Globus pallidus (tissue), 1 donor: ENCODE data around the gene TMEM178B.

Experiments used
- DNase-seq: peaks from one replicate; pipeline ENCODE4 v3.0.0-alpha.2; 2015; ENCODE audit warnings: low spot score

TMEM178B gene

DNA sequence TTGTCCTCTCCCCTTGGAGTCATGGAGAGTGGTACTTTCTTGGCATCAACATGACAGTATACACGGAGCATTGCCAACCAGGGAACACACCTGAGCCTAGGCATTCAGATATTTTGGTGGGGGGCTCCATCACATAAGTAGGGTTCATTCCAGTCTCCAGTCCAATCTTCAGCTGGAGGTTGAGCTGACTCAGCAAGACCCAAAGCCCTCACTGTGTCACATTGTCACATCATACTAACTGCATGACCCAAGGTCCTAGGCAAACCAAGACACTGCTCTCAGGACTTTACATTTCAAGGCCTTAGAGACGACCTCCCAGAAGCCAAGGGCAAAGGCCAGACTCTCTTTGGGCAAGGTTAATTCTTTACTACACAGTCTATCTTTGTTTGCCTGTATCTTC lies 190.1 kb downstream of the TMEM178B start:
- no peak for DNase-seq

DNA sequence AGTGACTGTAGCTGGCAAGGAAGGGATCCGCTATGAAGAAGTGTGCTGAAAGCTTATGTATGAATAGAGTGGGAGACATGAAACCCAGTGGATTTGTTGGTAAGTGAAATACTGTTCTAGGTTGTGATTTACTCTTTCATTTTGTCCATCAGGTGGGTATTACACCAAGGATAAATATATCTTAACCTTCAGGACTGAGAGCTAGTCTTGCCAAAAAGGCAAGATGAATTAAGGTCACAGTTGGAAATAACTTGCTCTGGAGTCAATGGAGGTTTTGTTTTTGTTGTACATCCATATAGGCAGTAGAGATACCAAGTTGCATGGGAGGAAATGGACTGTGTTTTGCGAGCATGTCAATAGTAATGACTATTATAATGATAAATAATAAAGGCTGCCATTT lies 190.6 kb downstream of the TMEM178B start:
- no peak for DNase-seq

- DNase-seq = no peak
These were observed 191.8 kb downstream of the TMEM178B start for GRCh38 chr7:141265668-141266067.

GRCh38 chr7:141268614-141269013 lies 194.8 kb downstream of the TMEM178B start:
- no peak for DNase-seq

- DNase-seq = no peak
These were observed 197.6 kb downstream of the TMEM178B start for GRCh38 chr7:141271451-141271850.

DNA sequence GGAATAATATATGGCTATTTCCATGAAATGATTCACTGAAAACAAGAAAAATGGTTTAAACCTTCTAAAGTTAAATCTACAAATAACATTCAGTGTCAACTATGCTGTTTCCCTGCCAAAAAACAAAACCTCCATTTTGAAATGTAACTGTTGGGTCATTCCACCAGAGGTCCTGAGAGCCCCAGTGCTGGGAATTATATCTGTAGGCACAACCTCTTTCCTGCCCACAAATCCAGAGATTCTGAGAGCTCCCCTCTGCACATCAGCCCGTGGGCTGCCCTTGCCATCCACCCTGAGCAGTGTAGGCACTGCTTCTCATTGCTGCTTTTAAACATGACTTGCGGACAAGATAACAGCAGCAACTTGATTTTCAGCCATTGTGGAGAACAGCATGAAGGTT lies 198.6 kb downstream of the TMEM178B start:
- DNase-seq = no peak

- no peak for DNase-seq
These were observed 201.5 kb downstream of the TMEM178B start for GRCh38 chr7:141275350-141275749.

- no peak for DNase-seq
These were observed 202.2 kb downstream of the TMEM178B start for GRCh38 chr7:141276031-141276430.

DNA sequence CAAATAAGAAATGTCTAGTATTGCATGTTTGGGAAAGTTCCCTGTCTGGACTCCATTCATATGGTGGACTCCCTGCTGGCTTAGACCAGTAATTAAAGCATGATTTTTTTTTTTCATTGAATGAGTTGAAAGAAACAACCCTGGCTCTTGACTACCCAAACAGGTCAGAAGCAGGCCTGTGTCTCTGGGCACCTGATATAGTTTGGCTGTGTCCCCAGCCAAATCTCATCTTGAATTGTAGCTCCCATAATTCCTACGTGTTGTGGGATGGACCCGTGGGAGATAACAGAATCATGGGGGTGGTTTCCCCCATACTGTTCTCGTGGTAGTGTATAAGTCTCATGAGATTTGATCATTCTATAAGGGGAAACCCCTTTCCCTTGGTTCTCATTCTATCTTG lies 206.2 kb downstream of the TMEM178B start:
- DNase-seq = no peak

DNA sequence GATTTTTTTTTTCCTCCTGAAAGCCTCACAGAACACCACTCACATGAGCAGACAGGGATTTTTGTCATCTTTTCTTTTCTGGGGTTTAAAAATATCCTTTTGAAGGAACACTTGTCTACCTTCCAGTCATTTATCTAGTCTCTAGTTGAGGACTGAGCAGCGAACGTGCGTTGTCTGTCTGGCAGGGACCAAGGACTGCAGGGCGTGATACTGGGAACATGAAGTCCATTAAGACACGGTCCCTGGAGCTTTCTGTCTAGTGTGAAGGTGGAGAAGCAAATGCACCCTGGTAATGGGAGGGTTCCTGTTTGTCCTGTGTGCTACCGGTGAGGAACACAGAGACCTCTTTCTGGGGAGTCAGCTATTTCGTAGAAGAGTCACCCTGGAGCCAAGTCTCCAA lies 207.4 kb downstream of the TMEM178B start:
- no peak for DNase-seq

- no peak for DNase-seq
These were observed 212.7 kb downstream of the TMEM178B start for GRCh38 chr7:141286522-141286921.

- DNase-seq = no peak
These were observed 214.1 kb downstream of the TMEM178B start for GRCh38 chr7:141287936-141288335.

GRCh38 chr7:141288626-141289025 lies 214.8 kb downstream of the TMEM178B start:
- no peak for DNase-seq

DNA sequence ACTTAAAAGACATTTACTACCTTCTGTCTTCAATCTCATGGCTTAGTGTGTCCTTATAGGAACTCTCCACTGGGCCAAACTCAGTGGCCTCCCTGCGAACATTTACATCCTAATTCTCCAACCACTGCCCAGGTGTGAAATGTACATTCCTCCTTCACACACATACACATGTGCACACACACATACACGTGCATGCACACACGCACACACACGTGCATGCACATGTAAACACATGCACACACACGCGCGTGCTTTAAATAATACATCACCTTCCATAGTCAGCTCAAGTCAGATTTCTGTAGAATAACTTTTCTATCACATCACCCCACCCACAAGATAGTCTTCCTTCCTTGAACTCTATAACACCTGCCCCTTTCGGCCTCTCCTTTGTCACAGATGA lies 216.5 kb downstream of the TMEM178B start:
- no peak for DNase-seq

GRCh38 chr7:141290973-141291372 lies 217.1 kb downstream of the TMEM178B start:
- DNase-seq = no peak

DNA sequence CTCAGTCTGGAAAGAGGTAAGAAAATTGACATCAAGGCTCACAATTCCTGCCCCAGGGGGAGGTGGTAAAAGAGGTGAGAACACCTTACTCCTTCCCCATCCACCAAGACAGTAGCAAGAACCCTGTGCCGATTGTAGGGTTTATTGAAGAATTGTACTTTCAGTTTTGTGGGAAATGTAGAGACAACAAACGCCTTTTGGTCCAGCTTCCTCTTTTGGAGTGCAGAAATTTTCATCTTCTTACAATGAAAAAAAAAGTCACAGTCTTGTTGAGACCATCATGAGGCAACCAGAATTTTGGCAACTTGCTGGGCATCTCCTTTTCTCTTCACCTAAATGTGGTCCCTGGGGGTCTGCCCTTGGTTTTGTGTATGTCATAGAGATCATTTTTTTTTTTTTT lies 217.7 kb downstream of the TMEM178B start:
- peak; percentile 18 for DNase-seq

GRCh38 chr7:141294143-141294829 lies 220.4 kb downstream of the TMEM178B start:
- peak; percentile 37 for DNase-seq

DNA sequence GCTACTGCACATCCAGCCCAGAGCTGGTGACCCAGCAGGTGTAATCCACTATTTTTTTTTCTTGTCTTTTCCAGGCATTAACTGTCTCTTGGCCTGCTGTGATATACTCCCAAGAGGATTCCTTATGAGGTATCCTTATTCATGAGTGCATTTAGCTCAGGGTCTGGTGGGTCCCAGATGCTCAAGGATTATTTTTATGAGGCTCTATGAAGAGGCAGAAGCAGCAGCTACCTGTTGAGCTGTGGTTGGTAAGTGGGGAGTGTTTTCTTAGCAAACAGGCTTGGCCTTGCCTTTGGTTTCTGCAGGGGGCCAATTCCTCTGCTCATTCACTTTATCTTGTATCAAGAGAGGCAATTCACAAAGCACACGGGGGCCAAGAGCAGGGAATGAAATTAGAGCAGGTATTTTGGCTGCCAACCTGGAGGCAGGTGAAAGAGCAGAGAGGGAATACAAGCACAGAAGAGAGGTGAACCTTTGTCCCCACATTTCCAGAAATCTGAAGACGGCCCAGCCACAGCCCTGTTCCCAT lies 221.6 kb downstream of the TMEM178B start:
- DNase-seq = no peak

DNA sequence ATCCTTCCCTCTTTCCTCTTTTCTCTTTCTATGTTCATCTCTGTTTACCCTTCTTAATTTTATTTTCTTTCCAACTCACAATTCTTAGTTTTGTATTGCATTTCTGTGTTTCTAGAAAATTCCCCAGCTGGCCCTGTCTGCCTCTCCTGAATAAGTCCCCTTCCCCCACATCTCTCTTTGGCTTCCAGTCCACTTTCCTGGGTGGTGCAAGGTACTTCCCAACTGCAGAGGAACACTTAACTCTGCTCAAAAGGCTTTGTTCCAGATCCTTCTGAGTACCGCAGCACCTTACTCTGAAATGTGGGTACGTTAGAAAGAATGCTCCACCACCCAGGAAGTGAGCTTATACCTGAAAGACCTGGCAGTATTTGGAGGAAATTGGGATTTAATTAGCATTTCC lies 227.0 kb downstream of the TMEM178B start:
- DNase-seq = no peak

- no peak for DNase-seq
These were observed 227.7 kb downstream of the TMEM178B start for GRCh38 chr7:141301544-141301943.

- DNase-seq = no peak
These were observed 228.8 kb downstream of the TMEM178B start for GRCh38 chr7:141302617-141303016.

GRCh38 chr7:141304291-141304690 lies 230.4 kb downstream of the TMEM178B start:
- DNase-seq = no peak

- no peak for DNase-seq
These were observed 232.2 kb downstream of the TMEM178B start for GRCh38 chr7:141306081-141306480.

- DNase-seq = no peak
These were observed 238.5 kb downstream of the TMEM178B start for GRCh38 chr7:141312395-141312794.
